SK-N-SH treated with all-trans-retinoic acid at 6 μM for 48 hours (cell line): ENCODE results near the gene OR1N2.
"Not testable (repeated sequence)": the region's sequence is repeated elsewhere in the genome, so short reads cannot be mapped to it uniquely, and the experiment has no call there.

Source experiments
- ARNTL ChIP-seq: fragments of 450-650 bp; formaldehyde crosslinking; IDR thresholded peaks from 2 replicates; pipeline ENCODE4 v1.5.0; 2020; ENCODE audit warnings: low read depth, mild to moderate bottlenecking, moderate library complexity, borderline replicate concordance
- BACH2 ChIP-seq: fragments of 250-450 bp; sonication (Bioruptor Pico); IDR thresholded peaks from 2 replicates; pipeline ENCODE4 v1.9.0; 2021; ENCODE audit warnings: mild to moderate bottlenecking, borderline replicate concordance
- CREB5 ChIP-seq: fragments of 250-450 bp; sonication (Bioruptor Pico); IDR thresholded peaks from 2 replicates; pipeline ENCODE4 v1.5.1; 2020; ENCODE audit warnings: low read depth, mild to moderate bottlenecking, moderate library complexity
- PATZ1 ChIP-seq: fragments of 250-450 bp; sonication (Bioruptor Pico); IDR thresholded peaks from 2 replicates; pipeline ENCODE4 v1.8.0; 2020; ENCODE audit warnings: mild to moderate bottlenecking, moderate library complexity, borderline replicate concordance
- PPARA ChIP-seq: fragments of 250-450 bp; sonication (Bioruptor Pico); IDR thresholded peaks from 2 replicates; pipeline ENCODE4 v1.5.0; 2020; ENCODE audit warnings: mild to moderate bottlenecking, borderline replicate concordance
- TCF4 ChIP-seq: fragments of 250-450 bp; sonication (Bioruptor Pico); IDR thresholded peaks from 2 replicates; pipeline ENCODE4 v1.8.0; 2021; ENCODE audit warnings: mild to moderate bottlenecking, moderate library complexity, borderline replicate concordance
- TOX ChIP-seq: fragments of 250-450 bp; sonication (Bioruptor Pico); IDR thresholded peaks from 2 replicates; pipeline ENCODE4 v1.8.0; 2021; ENCODE audit warnings: mild to moderate bottlenecking, moderate library complexity, borderline replicate concordance
- ZFP3 ChIP-seq: fragments of 250-450 bp; sonication (Bioruptor Pico); IDR thresholded peaks from 2 replicates; pipeline ENCODE4 v1.5.0; 2020; ENCODE audit warnings: mild to moderate bottlenecking, moderate library complexity
- TF ChIP-seq, protein P1 (sequence below): fragments of 250-450 bp; sonication (Bioruptor Pico); IDR thresholded peaks from 2 replicates; pipeline ENCODE4 v1.5.0; 2020; ENCODE audit warnings: mild to moderate bottlenecking, moderate library complexity

DNA sequence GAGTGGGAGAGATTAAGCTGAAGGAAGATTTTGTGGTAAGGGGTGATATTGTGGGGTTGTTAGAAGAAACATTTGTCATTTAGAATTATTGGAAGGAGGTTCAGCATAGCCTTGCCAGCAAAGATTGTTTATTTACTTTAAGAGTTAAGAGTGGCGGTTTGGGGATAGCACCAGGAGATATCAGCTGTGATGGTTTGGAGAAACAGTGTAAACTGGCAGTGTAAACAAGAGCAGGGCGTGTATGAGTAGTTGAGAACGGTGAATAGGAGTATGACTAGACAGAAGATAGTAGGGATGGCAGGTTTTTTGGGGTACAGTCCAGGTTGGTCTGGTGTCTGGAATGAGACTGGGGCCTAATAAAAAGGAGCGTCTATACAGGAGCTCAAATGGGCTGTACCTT is 21.8 kb upstream of the OR1N2 start:
- not testable (repeated sequence) for TF ChIP-seq TCF4 (CRISPR knock-in tag); BACH2; CREB5 (CRISPR knock-in tag); ARNTL (CRISPR knock-in tag); TOX (CRISPR knock-in tag); PPARA (CRISPR knock-in tag); ZFP3 (CRISPR knock-in tag); PATZ1 (CRISPR knock-in tag)
- TF ChIP-seq, protein P1, sequence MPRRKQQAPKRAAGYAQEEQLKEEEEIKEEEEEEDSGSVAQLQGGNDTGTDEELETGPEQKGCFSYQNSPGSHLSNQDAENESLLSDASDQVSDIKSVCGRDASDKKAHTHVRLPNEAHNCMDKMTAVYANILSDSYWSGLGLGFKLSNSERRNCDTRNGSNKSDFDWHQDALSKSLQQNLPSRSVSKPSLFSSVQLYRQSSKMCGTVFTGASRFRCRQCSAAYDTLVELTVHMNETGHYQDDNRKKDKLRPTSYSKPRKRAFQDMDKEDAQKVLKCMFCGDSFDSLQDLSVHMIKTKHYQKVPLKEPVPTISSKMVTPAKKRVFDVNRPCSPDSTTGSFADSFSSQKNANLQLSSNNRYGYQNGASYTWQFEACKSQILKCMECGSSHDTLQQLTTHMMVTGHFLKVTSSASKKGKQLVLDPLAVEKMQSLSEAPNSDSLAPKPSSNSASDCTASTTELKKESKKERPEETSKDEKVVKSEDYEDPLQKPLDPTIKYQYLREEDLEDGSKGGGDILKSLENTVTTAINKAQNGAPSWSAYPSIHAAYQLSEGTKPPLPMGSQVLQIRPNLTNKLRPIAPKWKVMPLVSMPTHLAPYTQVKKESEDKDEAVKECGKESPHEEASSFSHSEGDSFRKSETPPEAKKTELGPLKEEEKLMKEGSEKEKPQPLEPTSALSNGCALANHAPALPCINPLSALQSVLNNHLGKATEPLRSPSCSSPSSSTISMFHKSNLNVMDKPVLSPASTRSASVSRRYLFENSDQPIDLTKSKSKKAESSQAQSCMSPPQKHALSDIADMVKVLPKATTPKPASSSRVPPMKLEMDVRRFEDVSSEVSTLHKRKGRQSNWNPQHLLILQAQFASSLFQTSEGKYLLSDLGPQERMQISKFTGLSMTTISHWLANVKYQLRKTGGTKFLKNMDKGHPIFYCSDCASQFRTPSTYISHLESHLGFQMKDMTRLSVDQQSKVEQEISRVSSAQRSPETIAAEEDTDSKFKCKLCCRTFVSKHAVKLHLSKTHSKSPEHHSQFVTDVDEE (CRISPR knock-in tag) = not testable (repeated sequence)
